Pancreas (tissue), 10 donors: ENCODE measurements around the gene RPL21. TPM values are rescaled to one million over a fixed set of nuclear protein-coding genes. Genes with fewer than 3 reads are reported as not detected.

ENCODE experiments used
- ATAC-seq, 4 donors: fragments of 200-7000 bp; cut with Tn5 transposase; one replicate each; pipeline versions ENCODE4 v1.8.0 to v1.9.1; 2020; ENCODE audit warnings: mild to moderate bottlenecking in 4 of 4, moderate library complexity in 4 of 4
- DNase-seq, 6 donors: peaks; one replicate each; pipeline ENCODE4 v3.0.0-alpha.2; 2020
- FAIRE-seq: peaks from 2 replicates; lab custom pipeline; 2012; peaks lifted over from hg19 to GRCh38; lab: Jason Lieb, UNC
- H3K27ac ChIP-seq, 4 donors: fragments of 200-600 bp; sonication (generic); 1 replicate in 3 of 4; 2 replicates in 1 of 4; pipeline versions ENCODE4 v1.5.0 to v1.8.0; 2020
- H3K27me3 ChIP-seq, 4 donors: fragments of 200-600 bp; one replicate each; pipeline ENCODE4 v1.8.0; 2021
- H3K36me3 ChIP-seq, 3 donors: fragments of 200-600 bp; sonication (generic) in 1 of 3; one replicate each; pipeline versions ENCODE4 v1.5.0 to v1.8.0; 2020 to 2021
- H3K4me1 ChIP-seq, 3 donors: fragments of 200-600 bp; one replicate each; pipeline ENCODE4 v1.8.0; 2021
- H3K4me3 ChIP-seq, 4 donors: fragments of 200-600 bp; sonication (generic) in 2 of 4; one replicate each; pipeline versions ENCODE4 v1.5.0 to v1.8.0; 2020 to 2021
- H3K9me3 ChIP-seq, 4 donors: fragments of 200-600 bp; one replicate each; pipeline ENCODE4 v1.8.0; 2021
- WGBS, 2 donors: extraction: QIAGEN DNeasy Blood & Tissue Kit; methylation state at CpG; one replicate each; pipeline ENCODE4 v1.1.7; 2013; 5-methylcytosine and 5-hydroxymethylcytosine counted together
- intact Hi-C, 3 donors: fragments of 100-400 bp; cut with DNase I; formaldehyde crosslinking; loops; one replicate each; pipeline versions ENCODE4 v1.11.1 to v1.14.2; 2022
- polyA plus RNA-seq, 2 donors: library from polyadenylated mRNA; stranded (reverse); fragments of 200-250 nt; gene quantifications; one replicate each; pipeline ENCODE4 v1.2.3, GENCODE V29; 2013
- total RNA-seq, 6 donors: library from RNA; stranded (reverse); fragmentation: NEBNext Ultra II Directional in 4 of 6; extraction: Animal tissue kit (Norgen Biotek cat#: 25700) in 4 of 6; gene quantifications; one replicate each; pipeline versions ENCODE4 v1.2.1 to v1.2.4, GENCODE V29; 2021 to 2023
- TF ChIP-seq, protein P1 (sequence below), 4 donors: fragments of 200-600 bp; sonication (generic) in 3 of 4; IDR thresholded peaks; one replicate each; pipeline versions ENCODE4 v1.5.0 to v1.8.0; 2021; ENCODE audit warnings: antibody characterized with exemption in 4 of 4
- donor health status: healthy with polysubstance abuse.
- donor health status: DM: no; HTN: no; CAD: no; lungs with moderate emphysema.
- donor health status: DM: no; HTN: no; CAD: no.
- donor health status: control.
- donor health status: control.
- donor health status: Bipolar disorder and iron deficiency.
- donor health status: DM: yes; HTN: yes; CAD: no.
- donor health status: DM: no; HTN: no; CAD: no.
- donor health status: DM: no; HTN: no; CAD: no.
- donor health status: DM: yes; HTN: yes; CAD: no.

Gene RPL21
- total and polyA plus RNA-seq, 8 donors = 376 to 844 (median 686) TPM

DNA sequence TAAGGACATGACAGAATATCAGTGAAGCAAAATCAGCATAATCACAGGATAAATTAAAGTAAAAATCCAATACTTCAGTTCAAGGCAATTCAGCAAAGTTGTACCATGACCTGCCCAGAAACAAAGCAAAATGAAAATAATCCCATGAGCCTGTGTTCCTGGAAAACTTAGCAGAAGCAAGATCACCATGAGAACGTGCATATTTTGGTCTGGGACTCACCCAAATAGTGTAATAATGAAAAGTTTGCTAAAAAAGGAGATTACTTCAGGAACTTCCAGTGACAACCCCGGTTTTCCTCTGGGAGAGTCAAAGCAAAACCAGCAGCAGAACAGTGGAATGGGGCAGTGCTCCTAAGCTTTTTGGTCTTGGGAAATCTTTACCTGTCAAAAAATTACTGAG, 14.9 kb upstream of the RPL21 start:
- TF ChIP-seq, protein P1, sequence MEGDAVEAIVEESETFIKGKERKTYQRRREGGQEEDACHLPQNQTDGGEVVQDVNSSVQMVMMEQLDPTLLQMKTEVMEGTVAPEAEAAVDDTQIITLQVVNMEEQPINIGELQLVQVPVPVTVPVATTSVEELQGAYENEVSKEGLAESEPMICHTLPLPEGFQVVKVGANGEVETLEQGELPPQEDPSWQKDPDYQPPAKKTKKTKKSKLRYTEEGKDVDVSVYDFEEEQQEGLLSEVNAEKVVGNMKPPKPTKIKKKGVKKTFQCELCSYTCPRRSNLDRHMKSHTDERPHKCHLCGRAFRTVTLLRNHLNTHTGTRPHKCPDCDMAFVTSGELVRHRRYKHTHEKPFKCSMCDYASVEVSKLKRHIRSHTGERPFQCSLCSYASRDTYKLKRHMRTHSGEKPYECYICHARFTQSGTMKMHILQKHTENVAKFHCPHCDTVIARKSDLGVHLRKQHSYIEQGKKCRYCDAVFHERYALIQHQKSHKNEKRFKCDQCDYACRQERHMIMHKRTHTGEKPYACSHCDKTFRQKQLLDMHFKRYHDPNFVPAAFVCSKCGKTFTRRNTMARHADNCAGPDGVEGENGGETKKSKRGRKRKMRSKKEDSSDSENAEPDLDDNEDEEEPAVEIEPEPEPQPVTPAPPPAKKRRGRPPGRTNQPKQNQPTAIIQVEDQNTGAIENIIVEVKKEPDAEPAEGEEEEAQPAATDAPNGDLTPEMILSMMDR (IDR thresholded peaks at IDR 0.05) = no peak
- no peak for DNase-seq
- ATAC-seq = no peak
- Histone ChIP-seq H3K4me3 (no peak overlapping the region), H3K9me3 (no peaks in the 10 kb centered on the region), H3K4me1 (peaks cover 0 to 3% (median 0%) of the 10 kb centered on the region in 3 donors), H3K27ac (no peak overlapping the region), H3K36me3 (no peaks in the 10 kb centered on the region), H3K27me3 (no peaks in the 10 kb centered on the region)
- 78 to 81% methylated on average over 2 of the region's 2 CpGs for WGBS, 2 donors
- intact Hi-C loops = no loop called here
- no peak for FAIRE-seq

DNA sequence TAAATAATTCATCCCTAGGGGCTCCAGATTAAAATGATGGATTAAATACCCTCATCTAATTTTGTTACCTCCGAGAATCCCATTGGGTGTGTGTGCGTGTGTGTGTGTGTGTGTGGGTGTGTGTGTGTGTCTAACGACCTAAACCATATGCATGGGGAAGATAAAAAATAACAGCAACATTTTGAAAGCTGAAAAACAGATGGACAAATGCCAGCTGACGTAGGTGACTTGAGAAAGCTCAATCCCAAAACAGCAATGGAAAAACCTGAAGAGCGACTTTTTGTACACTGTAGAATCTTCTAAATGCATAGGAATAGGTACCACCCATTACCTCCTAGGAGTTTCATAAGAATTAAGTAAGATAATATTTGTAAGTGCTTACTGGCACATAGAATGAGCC, 8.7 kb upstream of the RPL21 start:
- WGBS, 2 donors = 92 to 93% methylated on average over 5 of the region's 5 CpGs

DNA sequence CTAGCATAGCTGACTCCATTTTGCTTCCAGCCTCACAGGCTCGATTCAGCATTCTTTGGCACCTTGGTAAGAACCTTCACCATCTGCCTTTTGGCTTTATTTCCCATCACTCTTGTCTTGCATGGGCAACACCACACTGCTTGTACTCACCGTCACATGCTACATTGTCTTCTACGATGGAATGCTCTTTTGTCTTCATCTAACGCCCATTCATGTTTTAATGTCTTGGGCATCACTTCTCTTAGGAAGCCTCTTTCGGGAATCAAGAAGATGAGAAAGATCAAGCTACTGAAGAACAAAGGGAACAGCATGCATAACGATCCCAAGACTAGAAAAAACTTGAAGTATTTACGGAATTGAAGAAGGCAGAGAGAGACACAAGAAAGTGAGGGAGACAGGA, 5.7 kb upstream of the RPL21 start:
- no peak overlapping the region for H3K27ac ChIP-seq
- H3K36me3 ChIP-seq = no peaks in the 10 kb centered on the region
- intact Hi-C loops = no loop called here
- peaks cover 0 to 9% (median 7%) of the 10 kb centered on the region in 3 donors for H3K4me1 ChIP-seq
- TF ChIP-seq, protein P1 (IDR thresholded peaks at IDR 0.05) = no peak
- FAIRE-seq (no peak), ATAC-seq (no peak), DNase-seq (no peak)
- WGBS, 2 donors = 84% methylated on average over 7 of the region's 7 CpGs
- no peak overlapping the region for H3K4me3 ChIP-seq
- H3K27me3 ChIP-seq = no peaks in the 10 kb centered on the region
- H3K9me3 ChIP-seq = no peaks in the 10 kb centered on the region

More for the DNA sequence above, 8.7 kb upstream of the RPL21 start:
- H3K4me1 ChIP-seq = peaks cover 0 to 3% (median 0%) of the 10 kb centered on the region in 3 donors
- TF ChIP-seq, protein P1 (IDR thresholded peaks at IDR 0.05) = no peak
- DNase-seq (no peak), ATAC-seq (no peak), FAIRE-seq (no peak)
- no peaks in the 10 kb centered on the region for H3K27me3 ChIP-seq
- intact Hi-C loops = no loop called here
- H3K27ac ChIP-seq = no peak overlapping the region
- H3K36me3 ChIP-seq = no peaks in the 10 kb centered on the region
- no peak overlapping the region for H3K4me3 ChIP-seq
- H3K9me3 ChIP-seq = no peaks in the 10 kb centered on the region

DNA sequence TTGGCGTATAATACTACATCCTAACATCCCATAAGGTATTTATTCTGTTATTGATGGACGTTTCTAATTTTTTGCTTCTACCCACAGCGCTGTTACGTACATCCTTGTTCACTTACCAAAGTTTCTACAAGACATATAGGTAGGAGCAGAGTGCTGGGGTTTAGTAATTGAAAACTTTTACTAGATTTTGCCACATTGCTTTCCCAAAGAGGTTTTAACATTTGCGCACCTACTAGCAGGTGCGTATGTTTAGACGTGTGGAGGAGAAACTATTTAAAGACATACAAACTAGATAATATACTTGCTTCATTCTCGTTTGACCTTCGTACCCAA, 559 bp upstream of the RPL21 start:
- no peak for DNase-seq
- ATAC-seq = peak; percentile 0 to 11 (median 4)
- intact Hi-C loops = no loop called here

DNA sequence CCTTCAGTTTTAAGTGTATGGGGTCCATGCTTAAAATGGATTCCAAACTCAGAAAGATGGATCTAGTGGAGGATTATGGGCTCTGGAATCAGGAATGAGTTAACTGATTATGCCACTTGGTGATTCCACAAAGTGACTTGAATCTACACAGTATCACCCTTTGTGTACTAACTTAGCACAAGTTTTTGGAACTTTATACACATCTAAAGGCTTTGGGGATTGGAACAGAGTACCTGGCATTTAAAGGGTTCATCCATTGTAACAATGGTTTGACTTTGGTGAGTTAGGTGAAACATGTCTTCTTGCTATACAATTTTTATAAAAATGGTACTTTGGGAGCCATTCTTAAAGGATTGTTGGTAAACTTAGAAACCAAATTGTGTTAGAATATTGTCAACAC, 1.1 kb downstream of the RPL21 start:
- peak overlapping the region; percentile 71 to 94 (median 76) for H3K4me3 ChIP-seq
- DNase-seq (no peak), ATAC-seq (no peak), FAIRE-seq (no peak)
- H3K36me3 ChIP-seq = peaks cover 3 to 27% (median 6%) of the 10 kb centered on the region in 3 donors
- no peaks in the 10 kb centered on the region for H3K9me3 ChIP-seq
- TF ChIP-seq, protein P1 (IDR thresholded peaks at IDR 0.05) = no peak
- no peaks in the 10 kb centered on the region for H3K27me3 ChIP-seq
- peaks cover 8 to 32% (median 25%) of the 10 kb centered on the region in 3 donors for H3K4me1 ChIP-seq
- H3K27ac ChIP-seq = peak overlapping the region; percentile 92 to 99 (median 95)
- intact Hi-C loops = no loop called here

More for the DNA sequence above, 559 bp upstream of the RPL21 start:
- Histone ChIP-seq H3K4me3 (peak overlapping the region; percentile 26 to 94 (median 72)), H3K27me3 (no peaks in the 10 kb centered on the region), H3K27ac (peak overlapping the region; percentile 92 to 99 (median 95)), H3K36me3 (peaks cover 0 to 11% (median 5%) of the 10 kb centered on the region in 3 donors), H3K9me3 (no peaks in the 10 kb centered on the region), H3K4me1 (peaks cover 8 to 32% (median 25%) of the 10 kb centered on the region in 3 donors)
- FAIRE-seq = no peak
- TF ChIP-seq, protein P1 (IDR thresholded peaks at IDR 0.05) = no peak
- WGBS, 2 donors = 0 to 1% methylated on average over 9 of the region's 9 CpGs
